Glutamatergic neuron (in vitro differentiated cells): ENCODE measurements around the gene JPH4. TPM values are rescaled to one million over a fixed set of nuclear protein-coding genes. Genes with fewer than 3 reads are reported as not detected.

ENCODE experiments used
- DNase-seq: peaks from one replicate; pipeline ENCODE4 v3.0.0; 2022
- H3K27ac Mint-ChIP-seq: one replicate; pipeline ENCODE4 v1.8.0; 2020; ENCODE audit warnings: mild to moderate bottlenecking, mixed read lengths, inconsistent platforms; ENCODE audit not compliant: unreplicated experiment
- H3K27me3 Mint-ChIP-seq: one replicate; pipeline ENCODE4 v1.8.0; 2020; ENCODE audit warnings: mild to moderate bottlenecking, moderate library complexity, mixed read lengths, inconsistent platforms; ENCODE audit not compliant: unreplicated experiment
- H3K36me3 Mint-ChIP-seq: one replicate; pipeline ENCODE4 v1.8.0; 2020; ENCODE audit warnings: mild to moderate bottlenecking, mixed read lengths, inconsistent platforms; ENCODE audit not compliant: unreplicated experiment
- H3K4me1 Mint-ChIP-seq: one replicate; pipeline ENCODE4 v1.8.0; 2020; ENCODE audit warnings: mild to moderate bottlenecking, low read depth, mixed read lengths, inconsistent platforms; ENCODE audit not compliant: unreplicated experiment
- H3K4me3 Mint-ChIP-seq: one replicate; pipeline ENCODE4 v1.8.0; 2020; ENCODE audit warnings: mild to moderate bottlenecking, mixed read lengths, inconsistent platforms; ENCODE audit not compliant: unreplicated experiment
- H3K9me3 Mint-ChIP-seq: one replicate; pipeline ENCODE4 v1.8.0; 2020; ENCODE audit warnings: mild to moderate bottlenecking, moderate library complexity, mixed read lengths, inconsistent platforms; ENCODE audit not compliant: unreplicated experiment
- CTCF ChIP-seq: fragments of 200-600 bp; sonication (generic); IDR thresholded peaks from one replicate; pipeline ENCODE4 v1.5.0; 2021; ENCODE audit not compliant: partially characterized antibody, unreplicated experiment
- total RNA-seq: library from RNA; stranded (reverse); fragmentation: NEBNext Ultra II Directional; extraction: Animal tissue kit (Norgen Biotek cat#: 25700); gene quantifications from one replicate; pipeline ENCODE4 v1.2.1, GENCODE V29; 2021; ENCODE audit not compliant: unreplicated experiment

The JPH4 gene
- total RNA-seq, 1 donor from 2014 or later: 52.7 TPM

DNA sequence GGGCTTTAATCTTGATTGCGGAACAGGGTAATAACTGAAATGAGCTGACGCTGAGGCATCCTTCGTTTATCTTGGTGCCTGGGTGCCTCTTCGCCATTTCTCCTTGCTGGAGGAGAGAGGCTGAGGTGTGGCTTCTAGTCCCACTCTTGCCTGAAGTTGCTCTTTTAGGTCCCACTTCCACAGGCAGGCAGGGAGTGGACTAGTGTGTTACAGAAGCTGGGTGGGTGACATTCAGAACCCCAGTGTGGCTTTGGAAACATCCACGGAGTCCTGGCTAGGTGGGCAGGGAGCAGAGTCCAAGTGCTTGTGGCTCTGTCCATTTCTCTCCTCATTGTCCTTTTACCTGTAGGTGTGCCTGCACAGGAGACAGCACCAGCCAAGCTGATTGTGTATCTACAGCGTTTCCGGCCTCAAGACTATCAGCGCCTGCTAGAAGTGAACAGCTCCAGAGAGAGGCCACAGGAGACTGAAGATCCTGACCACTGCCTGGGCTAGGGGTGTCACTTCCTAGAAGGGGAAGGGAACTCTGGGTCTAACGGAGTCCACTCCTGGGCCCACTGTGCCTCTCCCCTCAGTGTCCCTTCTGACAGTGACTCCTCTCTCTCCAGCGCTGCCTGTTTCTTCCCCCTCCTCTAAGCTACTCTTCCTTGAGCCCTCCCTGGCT, 20.1 kb downstream of the JPH4 start:
- peak; percentile 4 for DNase-seq
- H3K4me3 Mint-ChIP-seq: peak overlapping the region; percentile 63
- peaks cover 25% of the 10 kb centered on the region for H3K4me1 Mint-ChIP-seq
- H3K36me3 Mint-ChIP-seq: no peaks in the 10 kb centered on the region
- H3K27ac Mint-ChIP-seq: peak overlapping the region; percentile 55
- TF ChIP-seq CTCF: no peak
- H3K9me3 Mint-ChIP-seq: peaks cover 7% of the 10 kb centered on the region
- peaks cover 15% of the 10 kb centered on the region for H3K27me3 Mint-ChIP-seq

GRCh38 chr14:23557946-23558345, 20.6 kb downstream of the JPH4 start:
- Mint-ChIP-seq H3K36me3 (no peaks in the 10 kb centered on the region), H3K9me3 (peaks cover 7% of the 10 kb centered on the region), H3K4me3 (peak overlapping the region; percentile 87), H3K27ac (no peak overlapping the region), H3K4me1 (peaks cover 23% of the 10 kb centered on the region), H3K27me3 (peaks cover 14% of the 10 kb centered on the region)
- TF ChIP-seq CTCF: no peak
- no peak for DNase-seq

DNA sequence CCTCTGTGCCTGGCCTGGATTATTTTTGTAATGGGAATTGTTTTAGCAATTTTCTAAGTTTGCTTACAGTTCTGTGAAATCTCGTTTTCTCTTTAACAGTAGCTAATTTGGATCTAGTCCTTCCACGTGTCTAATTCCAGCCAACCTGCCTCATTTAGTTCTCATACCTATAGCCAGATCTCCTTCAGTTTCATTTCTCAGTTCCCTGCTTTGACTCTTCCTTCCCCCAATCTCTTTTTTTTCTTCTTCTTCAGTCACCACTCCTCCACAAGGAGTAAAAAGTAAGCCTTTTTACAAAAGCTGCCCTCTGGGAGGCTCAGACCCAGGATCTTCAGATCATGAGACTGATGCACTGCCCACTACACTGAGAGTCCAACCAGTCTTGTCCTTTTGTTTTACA, 21.1 kb downstream of the JPH4 start:
- Mint-ChIP-seq H3K27me3 (peaks cover 13% of the 10 kb centered on the region), H3K27ac (peak overlapping the region; percentile 16), H3K4me1 (peaks cover 21% of the 10 kb centered on the region), H3K36me3 (no peaks in the 10 kb centered on the region), H3K4me3 (peak overlapping the region; percentile 87), H3K9me3 (peaks cover 8% of the 10 kb centered on the region)
- no peak for TF ChIP-seq CTCF
- DNase-seq: no peak

DNA sequence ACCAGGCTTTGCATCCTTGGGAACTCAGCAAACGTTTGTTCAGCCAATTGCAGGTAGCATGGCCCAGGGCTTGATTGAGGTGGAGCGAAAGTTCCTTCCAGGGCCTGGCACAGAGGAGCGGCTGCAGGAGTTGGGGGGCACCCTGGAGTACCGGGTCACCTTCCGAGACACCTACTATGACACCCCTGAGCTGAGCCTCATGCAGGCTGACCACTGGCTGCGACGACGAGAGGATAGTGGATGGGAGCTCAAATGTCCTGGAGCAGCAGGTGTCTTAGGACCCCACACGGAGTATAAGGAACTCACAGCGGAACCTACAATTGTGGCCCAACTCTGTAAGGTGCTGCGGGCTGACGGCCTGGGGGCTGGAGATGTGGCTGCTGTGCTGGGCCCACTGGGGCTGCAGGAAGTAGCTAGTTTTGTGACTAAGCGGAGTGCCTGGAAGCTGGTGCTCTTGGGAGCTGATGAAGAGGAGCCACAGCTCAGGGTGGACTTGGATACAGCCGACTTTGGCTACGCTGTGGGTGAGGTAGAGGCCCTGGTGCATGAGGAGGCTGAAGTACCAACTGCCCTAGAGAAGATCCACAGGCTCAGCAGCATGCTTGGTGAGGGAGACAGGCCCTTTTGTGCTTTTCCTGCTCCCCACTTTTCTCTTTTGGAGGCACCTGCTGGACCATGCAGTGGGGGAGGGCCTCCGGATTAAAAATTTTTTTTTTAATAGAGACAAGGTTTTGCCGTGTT, 21.7 kb downstream of the JPH4 start:
- Mint-ChIP-seq H3K4me1 (peaks cover 21% of the 10 kb centered on the region), H3K36me3 (no peaks in the 10 kb centered on the region), H3K27me3 (peaks cover 13% of the 10 kb centered on the region), H3K9me3 (peaks cover 8% of the 10 kb centered on the region), H3K27ac (peak overlapping the region; percentile 86), H3K4me3 (peak overlapping the region; percentile 96)
- peak; percentile 8 for DNase-seq
- TF ChIP-seq CTCF: no peak
